ENCODE measurements around the gene NFKBIZ. TPM values are rescaled to one million over a fixed set of nuclear protein-coding genes. Genes with fewer than 3 reads are reported as not detected.

NFKBIZ gene
- total RNA-seq (10 to 100 TPM; 75.9 to 79.5 TPM), polyA plus RNA-seq (10 to 100 TPM in 1 of 2 donors, 1 to 10 TPM in 1; 7.3 to 13.2 TPM)

GRCh38 chr3:101848754-101849713 is at the start of gene NFKBIZ:
NFKBIZ (plus strand) TSS chr3:101849514; CDS start chr3:101849629, 115 bp downstream.
- DNase-seq: peak; percentile 89 to 96 (median 91)
- H3K27me3 ChIP-seq (ENCODE audit: insufficient read depth, low read length): no peaks in the 10 kb centered on the region
- H3K4me3 ChIP-seq (ENCODE audit: low read length in 2 of 2): peak within 1 kb of the TSS; percentile 70 to 100
- intact Hi-C loops (cut with micrococcal nuclease): loop anchor here (1.0 to 2.0 kb wide), 4 partner anchors 70 to 162 kb away; partner anchors contain the start of genes CEP97, NXPE3 and RPL24
- Mint-ChIP-seq H3K4me1 (peaks cover 25 to 54% (median 34%) of the 10 kb centered on the region in 4 donors), H3K9me3 (peaks cover 0 to 4% (median 0%) of the 10 kb centered on the region in 8 donors), H3K27ac (peak within 1 kb of the TSS; percentile 97 to 100 (median 99)), H3K36me3 (peaks cover 30 to 41% of the 10 kb centered on the region in 2 donors), H3K4me3 (peak within 1 kb of the TSS; percentile 93 to 100 (median 98)), H3K27me3 (no peaks in the 10 kb centered on the region)
- ChIA-PET POLR2A (ENCODE audit: partially characterized antibody) (interaction anchor here (0.6 to 8.2 kb wide), 46 partner anchors 8 to 1139 kb away, joined by 3 to 213 read pairs (median 5); partner anchors contain the start of genes CEP97, NXPE3, PCNP and RPL24), CTCF (ENCODE audit: partially characterized antibody) (interaction anchor here (0.9 to 2.9 kb wide), 15 partner anchors 9 to 380 kb away, joined by 3 to 17 read pairs (median 5); partner anchors contain the start of genes CEP97 and NXPE3)
- H3K36me3 ChIP-seq (ENCODE audit: insufficient read depth, low read length): peaks cover 23% of the 10 kb centered on the region
- H3K4me1 ChIP-seq (ENCODE audit: insufficient read depth, low read length): peaks cover 33% of the 10 kb centered on the region
- no peaks in the 10 kb centered on the region for H3K9me3 ChIP-seq (ENCODE audit: control insufficient read depth in 1 of 2, low read length in 2 of 2)
- peak within 1 kb of the TSS; percentile 99 for H3K27ac ChIP-seq (ENCODE audit: low read depth, low read length)

- H3K27ac ChIP-seq (ENCODE audit: low read depth, low read length): no peak overlapping the region
- peaks cover 22% of the 10 kb centered on the region for H3K4me1 ChIP-seq (ENCODE audit: insufficient read depth, low read length)
- CTCF ChIA-PET (ENCODE audit: partially characterized antibody): interaction anchor here (1.0 to 15.7 kb wide), 10 partner anchors 10 to 425 kb away, joined by 3 to 573 read pairs (median 14); partner anchors contain the start of gene CEP97
- peaks cover 55 to 64% of the 10 kb centered on the region in 2 donors for H3K36me3 Mint-ChIP-seq
- no peak overlapping the region for H3K4me3 ChIP-seq (ENCODE audit: low read length in 2 of 2)
- peaks cover 22 to 48% (median 28%) of the 10 kb centered on the region in 4 donors for H3K4me1 Mint-ChIP-seq
- H3K9me3 ChIP-seq (ENCODE audit: control insufficient read depth in 1 of 2, low read length in 2 of 2): no peaks in the 10 kb centered on the region
- no peaks in the 10 kb centered on the region for H3K27me3 ChIP-seq (ENCODE audit: insufficient read depth, low read length)
- H3K4me3 Mint-ChIP-seq: no peak overlapping the region
- peaks cover 10% of the 10 kb centered on the region for H3K36me3 ChIP-seq (ENCODE audit: insufficient read depth, low read length)
- DNase-seq: no peak
- POLR2A ChIA-PET (ENCODE audit: partially characterized antibody): no interaction called here
- no peaks in the 10 kb centered on the region for H3K27me3 Mint-ChIP-seq
- peaks cover 0 to 1% (median 0%) of the 10 kb centered on the region in 8 donors for H3K9me3 Mint-ChIP-seq
- intact Hi-C loops (cut with micrococcal nuclease): no loop called here
- peak overlapping the region in 4 of 7 donors; percentile 33 to 71 (median 56) for H3K27ac Mint-ChIP-seq
Observed at GRCh38 chr3:101801174-101801573, 48.1 kb upstream of the NFKBIZ start.

GRCh38 chr3:101802179-101802578 is 47.1 kb upstream of the NFKBIZ start:
- Mint-ChIP-seq H3K9me3 (no peaks in the 10 kb centered on the region), H3K4me3 (no peak overlapping the region), H3K27me3 (no peaks in the 10 kb centered on the region), H3K4me1 (peaks cover 14 to 40% (median 21%) of the 10 kb centered on the region in 4 donors), H3K36me3 (peaks cover 50 to 60% of the 10 kb centered on the region in 2 donors), H3K27ac (peak overlapping the region; percentile 22 to 85 (median 66))
- no peak overlapping the region for H3K4me3 ChIP-seq (ENCODE audit: low read length in 2 of 2)
- H3K27me3 ChIP-seq (ENCODE audit: insufficient read depth, low read length): no peaks in the 10 kb centered on the region
- H3K36me3 ChIP-seq (ENCODE audit: insufficient read depth, low read length): peaks cover 10% of the 10 kb centered on the region
- no peaks in the 10 kb centered on the region for H3K9me3 ChIP-seq (ENCODE audit: control insufficient read depth in 1 of 2, low read length in 2 of 2)
- intact Hi-C loops (cut with micrococcal nuclease): no loop called here
- CTCF ChIA-PET (ENCODE audit: partially characterized antibody): interaction anchor here (0.6 to 15.7 kb wide), 37 partner anchors 9 to 735 kb away, joined by 3 to 573 read pairs (median 6); partner anchors contain the start of genes CEP97, NFKBIZ and NXPE3
- no peak for DNase-seq
- H3K4me1 ChIP-seq (ENCODE audit: insufficient read depth, low read length): peaks cover 13% of the 10 kb centered on the region
- H3K27ac ChIP-seq (ENCODE audit: low read depth, low read length): no peak overlapping the region
- POLR2A ChIA-PET (ENCODE audit: partially characterized antibody): interaction anchor here (1.0 to 1.3 kb wide), 2 partner anchors 23 to 48 kb away, joined by 5 read pairs; partner anchors contain the start of genes NFKBIZ and NXPE3

GRCh38 chr3:101803173-101803782 is 46.0 kb upstream of the NFKBIZ start:
- DNase-seq: peak; percentile 64 to 77 (median 71)
- Histone ChIP-seq H3K27me3 (ENCODE audit: insufficient read depth, low read length) (no peaks in the 10 kb centered on the region), H3K27ac (ENCODE audit: low read depth, low read length) (peak overlapping the region; percentile 18), H3K36me3 (ENCODE audit: insufficient read depth, low read length) (peaks cover 10% of the 10 kb centered on the region), H3K4me1 (ENCODE audit: insufficient read depth, low read length) (peaks cover 13% of the 10 kb centered on the region), H3K4me3 (ENCODE audit: low read length in 2 of 2) (no peak overlapping the region), H3K9me3 (ENCODE audit: control insufficient read depth in 1 of 2, low read length in 2 of 2) (no peaks in the 10 kb centered on the region)
- intact Hi-C loops (cut with micrococcal nuclease): loop anchor here (1.0 kb wide), 2 partner anchors 108 to 733 kb away; no protein-coding TSS in a partner anchor
- ChIA-PET POLR2A (ENCODE audit: partially characterized antibody) (interaction anchor here (1.0 to 1.3 kb wide), 3 partner anchors 24 to 47 kb away, joined by 3 to 5 read pairs (median 5); partner anchors contain the start of genes NFKBIZ and NXPE3), CTCF (ENCODE audit: partially characterized antibody) (interaction anchor here (0.6 to 15.7 kb wide), 43 partner anchors 8 to 750 kb away, joined by 3 to 573 read pairs (median 5); partner anchors contain the start of genes CEP97, NFKBIZ and NXPE3)
- Mint-ChIP-seq H3K36me3 (peaks cover 46 to 62% of the 10 kb centered on the region in 2 donors), H3K27me3 (no peaks in the 10 kb centered on the region), H3K27ac (peak overlapping the region; percentile 56 to 85 (median 66)), H3K4me3 (peak overlapping the region in 4 of 8 donors; percentile 8 to 66 (median 32)), H3K9me3 (no peaks in the 10 kb centered on the region), H3K4me1 (peaks cover 14 to 36% (median 20%) of the 10 kb centered on the region in 4 donors)

- H3K27ac ChIP-seq (ENCODE audit: low read depth, low read length): no peak overlapping the region
- H3K4me3 Mint-ChIP-seq: peak overlapping the region in 2 of 8 donors; percentile 36 to 50
- CTCF ChIA-PET (ENCODE audit: partially characterized antibody): interaction anchor here (1.0 to 15.7 kb wide), 11 partner anchors 7 to 733 kb away, joined by 3 to 573 read pairs (median 17); partner anchors contain the start of gene NXPE3
- no peaks in the 10 kb centered on the region for H3K27me3 ChIP-seq (ENCODE audit: insufficient read depth, low read length)
- H3K4me1 Mint-ChIP-seq: peaks cover 15 to 38% (median 22%) of the 10 kb centered on the region in 4 donors
- POLR2A ChIA-PET (ENCODE audit: partially characterized antibody): interaction anchor here (1.2 kb wide), 1 partner anchor 45 kb away, joined by 3 read pairs; no protein-coding TSS in a partner anchor
- H3K4me1 ChIP-seq (ENCODE audit: insufficient read depth, low read length): peaks cover 15% of the 10 kb centered on the region
- no peaks in the 10 kb centered on the region for H3K9me3 ChIP-seq (ENCODE audit: control insufficient read depth in 1 of 2, low read length in 2 of 2)
- H3K27me3 Mint-ChIP-seq: no peaks in the 10 kb centered on the region
- peaks cover 45 to 62% of the 10 kb centered on the region in 2 donors for H3K36me3 Mint-ChIP-seq
- H3K27ac Mint-ChIP-seq: peak overlapping the region in 4 of 7 donors; percentile 40 to 85 (median 78)
- H3K36me3 ChIP-seq (ENCODE audit: insufficient read depth, low read length): peaks cover 10% of the 10 kb centered on the region
- no peak for DNase-seq
- H3K4me3 ChIP-seq (ENCODE audit: low read length in 2 of 2): no peak overlapping the region
- H3K9me3 Mint-ChIP-seq: no peaks in the 10 kb centered on the region
- intact Hi-C loops (cut with micrococcal nuclease): loop anchor here (1.0 kb wide), 2 partner anchors 109 to 732 kb away; no protein-coding TSS in a partner anchor
Observed at GRCh38 chr3:101803939-101804338, 45.4 kb upstream of the NFKBIZ start.

- Mint-ChIP-seq H3K9me3 (no peaks in the 10 kb centered on the region), H3K4me1 (peaks cover 23 to 48% (median 30%) of the 10 kb centered on the region in 4 donors), H3K27me3 (no peaks in the 10 kb centered on the region), H3K27ac (peak overlapping the region in 4 of 7 donors; percentile 12 to 19 (median 14)), H3K4me3 (peak overlapping the region in 1 of 8 donors; percentile 7), H3K36me3 (peaks cover 35 to 52% of the 10 kb centered on the region in 2 donors)
- POLR2A ChIA-PET (ENCODE audit: partially characterized antibody): interaction anchor here (2.0 kb wide), 1 partner anchor 418 kb away, joined by 4 read pairs; no protein-coding TSS in a partner anchor
- H3K4me3 ChIP-seq (ENCODE audit: low read length in 2 of 2): no peak overlapping the region
- H3K4me1 ChIP-seq (ENCODE audit: insufficient read depth, low read length): peaks cover 34% of the 10 kb centered on the region
- DNase-seq: no peak
- H3K36me3 ChIP-seq (ENCODE audit: insufficient read depth, low read length): peaks cover 4% of the 10 kb centered on the region
- H3K27me3 ChIP-seq (ENCODE audit: insufficient read depth, low read length): no peaks in the 10 kb centered on the region
- intact Hi-C loops (cut with micrococcal nuclease): no loop called here
- no peaks in the 10 kb centered on the region for H3K9me3 ChIP-seq (ENCODE audit: control insufficient read depth in 1 of 2, low read length in 2 of 2)
- H3K27ac ChIP-seq (ENCODE audit: low read depth, low read length): no peak overlapping the region
- CTCF ChIA-PET (ENCODE audit: partially characterized antibody): interaction anchor here (1.2 to 15.7 kb wide), 7 partner anchors 16 to 865 kb away, joined by 3 to 573 read pairs (median 6); no protein-coding TSS in a partner anchor
Observed at GRCh38 chr3:101806491-101806890, 42.8 kb upstream of the NFKBIZ start.

Measured in CD4-positive, alpha-beta memory T cell (primary cell).